HG03432 (cell line): ENCODE results near the gene GNB1L.
"Not testable (repeated sequence)": the region's sequence is repeated elsewhere in the genome, so short reads cannot be mapped to it uniquely, and the experiment has no call there.

Experiments used
- ATAC-seq: cut with Tn5 transposase; IDR thresholded peaks from one replicate; pipeline ENCODE4 v1.9.1; 2021; ENCODE audit warnings: mild to moderate bottlenecking, moderate library complexity; ENCODE audit not compliant: unreplicated experiment

The GNB1L gene

DNA sequence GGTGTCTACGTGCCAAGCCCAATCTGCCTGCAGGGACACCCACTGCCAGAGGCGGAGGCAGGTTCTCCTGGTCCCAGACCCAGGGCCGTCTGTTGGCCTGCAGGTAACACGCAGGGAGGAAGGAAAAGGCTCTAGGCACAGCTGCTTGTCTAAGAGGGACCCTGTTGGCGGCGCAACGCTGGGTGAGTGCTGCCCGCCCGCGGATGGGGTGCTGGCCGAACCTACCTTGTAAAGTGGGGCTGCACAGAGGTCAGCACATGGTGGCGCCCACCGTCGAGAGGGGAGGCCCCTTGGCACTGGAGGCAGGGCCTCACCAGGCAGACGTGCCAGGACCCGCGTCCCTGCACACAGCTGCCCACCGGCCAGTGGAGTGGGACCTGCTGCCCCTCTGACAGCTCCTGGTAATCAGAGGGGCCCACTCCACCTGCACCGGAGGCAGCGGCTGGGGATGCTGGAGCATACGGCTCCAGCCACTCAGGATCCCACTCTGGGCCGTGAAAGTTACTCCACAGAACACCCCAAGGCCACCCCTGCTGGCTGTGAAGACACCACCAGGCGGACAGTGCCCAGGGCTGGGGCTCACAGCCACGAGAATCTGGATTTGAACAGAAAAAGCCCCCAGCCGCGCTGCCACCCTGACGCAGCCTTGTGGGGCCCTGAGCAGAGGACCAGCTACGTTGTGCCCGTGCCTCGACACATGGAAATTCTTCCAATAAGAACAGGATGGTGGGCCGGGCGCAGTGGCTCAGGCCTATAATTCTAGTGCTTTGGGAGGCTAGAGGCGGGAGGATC, 70.1 kb downstream of the GNB1L start:
- ATAC-seq: no peak

- ATAC-seq: no peak
These were observed 70.9 kb downstream of the GNB1L start for GRCh38 chr22:19783586-19784383.

DNA sequence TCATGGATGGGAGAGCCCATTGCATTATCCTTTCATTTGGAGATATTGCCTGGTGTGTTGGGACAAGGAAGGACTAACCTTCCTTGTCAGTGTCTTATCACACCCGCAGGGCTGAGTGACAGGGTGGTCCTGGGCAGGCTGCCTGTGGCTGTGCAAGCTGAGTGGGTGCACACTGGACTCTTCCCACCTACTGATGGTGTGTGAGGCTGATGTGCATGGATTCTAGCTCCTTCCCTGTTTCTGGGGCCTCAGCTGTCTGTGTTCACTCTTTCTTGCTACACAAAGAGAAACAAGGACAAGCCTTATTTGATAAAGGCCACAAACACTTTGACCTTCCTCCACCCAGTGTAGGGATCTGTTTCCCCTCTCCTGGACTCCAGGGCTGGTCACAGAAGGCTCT, 72.1 kb downstream of the GNB1L start:
- ATAC-seq: no peak

- no peak for ATAC-seq
These were observed 74.9 kb downstream of the GNB1L start for GRCh38 chr22:19779685-19780268.

- ATAC-seq: no peak
These were observed 75.7 kb downstream of the GNB1L start for GRCh38 chr22:19779011-19779421.

DNA sequence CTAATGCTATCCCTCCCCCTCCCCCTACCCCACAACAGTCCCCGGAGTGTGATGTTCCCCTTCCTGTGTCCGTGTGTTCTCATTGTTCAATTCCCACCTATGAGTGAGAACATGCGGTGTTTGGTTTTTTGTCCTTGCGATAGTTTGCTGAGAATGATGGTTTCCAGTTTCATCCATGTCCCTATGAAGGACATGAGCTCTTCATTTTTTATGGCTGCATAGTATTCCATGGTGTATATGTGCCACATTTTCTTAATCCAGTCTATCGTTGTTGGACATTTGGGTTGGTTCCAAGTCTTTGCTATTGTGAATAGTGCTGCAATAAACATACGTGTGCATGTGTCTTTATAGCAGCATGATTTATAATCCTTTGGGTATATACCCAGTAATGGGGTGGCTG, 77.5 kb downstream of the GNB1L start:
- ATAC-seq: not testable (repeated sequence)

GRCh38 chr22:19776433-19777031, 78.1 kb downstream of the GNB1L start:
- no peak for ATAC-seq

DNA sequence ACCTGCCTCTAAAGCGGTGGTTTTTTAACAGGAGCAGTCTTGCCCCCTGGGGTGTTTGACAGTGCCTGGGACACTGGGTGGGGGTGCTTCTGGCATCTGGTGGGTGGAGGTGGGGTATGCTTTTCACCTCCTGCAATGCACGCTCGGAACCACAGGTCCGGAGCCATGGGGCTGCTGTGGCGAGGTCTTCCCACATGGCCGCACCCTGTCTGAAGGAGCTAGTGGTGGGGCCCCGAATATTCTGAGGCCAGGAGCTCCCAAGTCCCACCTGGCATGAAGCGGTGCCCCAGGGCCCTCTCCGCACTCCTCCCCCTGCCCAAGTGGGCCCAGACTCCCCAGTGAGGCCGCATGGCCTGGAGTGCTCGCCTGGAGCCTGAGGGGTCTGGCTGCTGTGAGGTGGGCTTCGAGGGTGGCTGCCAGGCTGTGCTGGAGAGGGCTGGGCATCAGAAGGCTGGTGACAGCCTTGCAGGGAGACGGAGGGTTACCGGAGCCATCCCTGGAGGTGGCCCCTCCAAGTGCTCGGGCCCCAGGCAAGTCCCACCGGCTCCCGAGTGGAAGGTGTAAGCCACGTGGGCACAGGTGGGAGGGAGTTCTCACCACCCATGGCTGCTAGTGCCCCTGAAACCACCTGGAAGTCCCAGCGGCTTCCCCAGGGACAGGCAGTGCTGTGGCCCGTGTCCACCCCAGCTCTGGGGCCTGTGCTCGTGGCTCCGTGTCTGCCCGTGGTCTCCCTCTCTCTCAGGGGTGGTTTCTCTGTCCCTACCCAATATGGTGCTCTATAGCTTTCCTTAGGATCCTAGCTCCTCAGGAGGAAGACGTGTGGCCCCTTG, 79.0 kb downstream of the GNB1L start:
- ATAC-seq: no peak

DNA sequence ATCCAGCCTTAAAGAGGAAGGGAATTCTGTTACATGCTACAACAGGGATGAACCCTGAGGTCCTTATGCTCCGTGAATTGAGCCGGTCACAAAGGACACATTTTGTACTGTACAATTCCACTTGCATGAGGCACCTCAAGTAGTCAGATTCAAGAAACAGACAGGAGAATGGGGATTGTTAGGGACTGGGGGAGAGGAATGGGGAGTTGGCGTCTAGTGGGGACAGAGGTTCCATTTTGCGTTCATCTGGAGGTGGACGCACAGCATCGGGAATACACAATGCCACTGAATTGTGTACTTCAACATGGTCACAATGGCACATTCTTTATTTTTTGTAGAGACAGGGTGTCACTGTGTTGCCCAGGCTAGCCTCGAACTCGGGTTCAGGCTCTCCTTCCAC, 80.0 kb downstream of the GNB1L start:
- ATAC-seq: no peak

DNA sequence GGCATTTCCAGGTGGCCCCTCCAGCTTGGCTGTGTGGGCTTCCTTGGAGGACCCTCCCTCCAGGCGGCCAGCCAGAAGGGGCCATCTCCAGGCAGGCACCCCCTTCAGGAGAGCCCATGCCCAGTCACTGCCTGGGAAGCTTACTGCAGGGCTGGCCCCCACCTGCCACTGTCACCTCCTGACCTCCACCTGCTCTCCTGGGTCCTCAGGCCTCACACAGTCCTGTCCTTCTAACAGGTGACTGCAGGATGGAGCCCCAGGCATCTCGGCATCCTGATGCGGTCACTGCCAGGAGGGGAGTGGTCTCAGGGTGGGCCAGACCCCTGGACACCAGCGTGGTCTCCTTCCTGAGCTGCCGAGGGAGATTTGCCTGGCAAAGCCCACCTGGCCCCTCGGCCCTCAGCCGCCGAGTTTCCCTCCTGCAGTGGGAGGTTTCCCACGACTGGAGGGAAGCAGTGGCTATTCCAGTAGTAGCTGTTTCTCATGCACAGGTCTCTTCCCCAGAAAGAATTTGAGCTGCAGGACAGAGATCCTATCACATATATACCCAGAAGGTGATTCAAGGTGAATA, 81.1 kb downstream of the GNB1L start:
- no peak for ATAC-seq

DNA sequence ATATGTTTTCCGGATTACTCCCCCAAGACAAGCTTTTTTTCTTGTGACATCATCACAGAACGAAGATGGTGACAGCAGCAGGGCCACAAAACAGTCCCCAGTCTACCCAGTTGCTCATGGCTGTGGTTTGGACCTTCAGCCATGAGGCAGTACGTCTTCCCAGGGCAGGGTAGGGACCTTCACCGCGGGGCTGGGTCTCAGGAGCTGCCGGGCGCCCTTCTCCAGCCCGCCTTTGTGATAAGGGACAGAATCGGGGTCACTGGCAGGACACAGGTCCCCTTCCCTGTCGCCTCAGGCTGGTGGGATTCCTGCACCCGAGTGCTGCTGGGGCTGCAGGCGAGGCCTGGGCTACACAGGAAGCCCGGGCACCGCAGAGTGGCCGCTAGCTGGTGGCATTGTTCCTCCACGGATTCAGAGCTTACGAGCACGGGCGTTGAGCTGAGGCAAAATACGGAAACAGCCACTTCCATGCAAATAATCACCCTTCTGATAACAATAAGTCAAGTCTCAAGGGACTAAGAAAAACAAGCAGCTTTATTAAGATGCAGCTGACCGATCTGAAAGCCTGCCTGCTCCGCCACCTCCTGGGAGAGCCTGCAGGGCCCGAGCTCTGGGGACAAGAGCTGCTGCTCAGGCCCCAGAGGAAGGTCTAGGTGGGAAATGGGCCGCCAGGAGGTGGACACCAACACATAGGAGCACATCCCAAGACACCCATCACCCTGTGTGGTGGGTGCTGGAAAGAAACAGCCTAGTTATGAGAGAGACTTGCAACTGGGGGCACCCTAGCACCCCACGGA, 81.8 kb downstream of the GNB1L start:
- peak; percentile 74 for ATAC-seq

DNA sequence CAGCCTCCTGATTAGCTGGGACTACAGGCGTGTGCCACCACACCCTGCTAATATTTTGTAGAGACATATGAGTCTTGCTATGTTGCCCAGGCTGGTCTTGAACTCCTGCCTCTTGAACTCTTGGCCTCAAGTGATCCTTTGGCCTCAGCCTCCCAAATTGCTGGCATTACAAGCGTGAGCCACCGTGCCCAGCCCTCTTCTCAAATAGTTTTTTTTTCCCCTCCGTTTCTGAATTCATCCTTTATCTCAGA, 82.3 kb downstream of the GNB1L start:
- no peak for ATAC-seq

DNA sequence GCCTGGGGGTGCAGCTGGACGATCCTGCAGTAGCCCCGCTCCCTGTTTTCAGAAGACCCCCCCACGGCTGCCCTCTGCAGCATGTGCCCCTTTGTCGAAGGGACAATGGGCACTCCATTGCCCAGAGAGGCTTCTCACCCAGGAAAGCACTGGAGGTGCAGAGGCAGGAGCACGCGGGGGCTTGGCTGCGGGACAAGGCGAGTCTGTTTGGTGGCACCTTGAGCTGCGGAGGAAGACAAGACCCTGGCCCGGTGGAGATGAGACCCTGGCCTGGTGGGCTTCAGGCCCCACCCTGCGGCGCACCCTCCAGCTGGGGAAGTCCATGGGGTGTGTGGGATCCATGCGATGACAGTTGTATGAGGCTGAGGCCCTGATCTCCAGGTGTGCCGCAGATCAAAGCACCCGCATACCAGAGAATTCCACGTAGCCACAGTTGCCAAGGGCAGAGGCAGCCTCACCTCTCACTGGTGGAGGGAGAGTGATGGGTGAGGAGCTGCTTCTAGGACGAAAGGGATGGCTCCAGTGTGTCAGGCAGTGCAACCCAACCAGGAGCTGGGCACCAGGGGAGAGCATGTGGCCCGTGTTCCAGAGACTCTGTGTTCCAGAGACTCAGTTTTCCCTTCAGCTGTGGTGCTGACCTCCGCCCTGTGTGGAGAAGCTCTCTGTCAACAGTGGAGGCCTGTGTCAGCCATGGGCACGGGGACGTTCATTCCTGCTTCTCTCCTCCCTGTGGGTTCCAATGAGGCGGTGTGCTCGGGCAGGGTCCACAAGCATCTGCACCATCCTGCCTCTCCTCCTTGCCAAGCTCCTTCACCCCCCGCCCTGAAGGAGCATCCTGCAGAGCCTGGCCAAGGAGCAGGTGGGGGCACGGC, 84.1 kb downstream of the GNB1L start:
- no peak for ATAC-seq

DNA sequence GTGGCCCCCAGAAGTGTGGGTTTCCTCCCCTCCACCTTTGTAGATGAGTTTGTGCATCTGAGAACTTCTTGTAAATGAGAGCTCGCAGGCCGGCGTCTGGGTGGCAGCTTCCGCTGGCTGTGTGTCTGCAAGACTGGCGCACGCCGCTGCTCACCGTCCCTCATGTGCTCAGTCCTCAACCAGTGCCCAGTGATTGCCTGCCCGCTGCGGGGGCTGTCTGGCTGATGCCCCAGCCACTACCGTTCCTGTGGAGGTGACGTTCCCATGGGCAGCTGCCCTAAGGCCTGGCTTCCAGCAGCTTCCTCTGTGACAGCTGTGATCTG, 85.3 kb downstream of the GNB1L start:
- ATAC-seq: no peak

DNA sequence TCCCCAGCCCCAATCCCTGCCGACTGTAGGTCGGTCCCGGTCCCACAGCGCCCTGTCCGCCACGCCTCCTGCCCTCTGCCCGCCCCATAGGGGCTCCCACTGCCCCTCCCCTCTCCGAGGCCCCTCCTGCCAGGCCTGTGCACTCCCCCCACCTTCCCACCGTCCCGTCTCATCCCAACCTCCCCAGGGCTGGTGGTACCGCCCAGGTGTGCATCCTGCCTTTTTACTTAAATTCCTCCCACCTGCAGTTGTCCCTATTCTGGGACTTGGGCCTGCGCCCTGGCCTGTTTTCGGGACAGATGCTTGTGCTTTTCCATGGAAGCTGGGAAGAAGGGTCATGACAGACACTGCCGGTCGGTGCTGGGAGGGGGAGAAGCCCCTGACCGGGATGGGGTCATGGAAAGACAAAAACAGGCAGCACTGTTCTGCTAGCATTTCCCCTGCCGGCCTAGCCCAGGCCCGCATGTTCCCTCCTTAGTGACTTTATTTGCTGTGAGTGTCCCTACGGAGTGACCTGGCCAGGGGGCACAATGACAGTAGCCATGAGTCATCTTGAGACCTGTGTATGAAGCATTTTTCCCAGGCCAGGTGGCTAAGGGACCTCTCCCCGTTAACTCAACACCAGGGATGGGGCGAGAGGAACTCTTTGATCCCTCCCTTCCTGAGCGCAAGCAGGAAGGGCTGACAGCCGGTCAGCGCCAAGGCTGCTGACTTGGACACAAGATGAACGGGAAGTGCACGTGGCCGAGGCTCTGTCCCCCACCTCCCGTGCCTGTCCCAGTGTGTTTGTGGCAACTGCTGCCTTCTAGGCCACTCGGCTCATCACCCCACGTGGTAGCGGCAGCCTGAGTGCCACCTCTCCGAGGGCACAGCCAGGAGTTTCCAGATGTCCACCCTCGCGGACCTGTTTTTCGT, 87.0 kb downstream of the GNB1L start:
- ATAC-seq: no peak

DNA sequence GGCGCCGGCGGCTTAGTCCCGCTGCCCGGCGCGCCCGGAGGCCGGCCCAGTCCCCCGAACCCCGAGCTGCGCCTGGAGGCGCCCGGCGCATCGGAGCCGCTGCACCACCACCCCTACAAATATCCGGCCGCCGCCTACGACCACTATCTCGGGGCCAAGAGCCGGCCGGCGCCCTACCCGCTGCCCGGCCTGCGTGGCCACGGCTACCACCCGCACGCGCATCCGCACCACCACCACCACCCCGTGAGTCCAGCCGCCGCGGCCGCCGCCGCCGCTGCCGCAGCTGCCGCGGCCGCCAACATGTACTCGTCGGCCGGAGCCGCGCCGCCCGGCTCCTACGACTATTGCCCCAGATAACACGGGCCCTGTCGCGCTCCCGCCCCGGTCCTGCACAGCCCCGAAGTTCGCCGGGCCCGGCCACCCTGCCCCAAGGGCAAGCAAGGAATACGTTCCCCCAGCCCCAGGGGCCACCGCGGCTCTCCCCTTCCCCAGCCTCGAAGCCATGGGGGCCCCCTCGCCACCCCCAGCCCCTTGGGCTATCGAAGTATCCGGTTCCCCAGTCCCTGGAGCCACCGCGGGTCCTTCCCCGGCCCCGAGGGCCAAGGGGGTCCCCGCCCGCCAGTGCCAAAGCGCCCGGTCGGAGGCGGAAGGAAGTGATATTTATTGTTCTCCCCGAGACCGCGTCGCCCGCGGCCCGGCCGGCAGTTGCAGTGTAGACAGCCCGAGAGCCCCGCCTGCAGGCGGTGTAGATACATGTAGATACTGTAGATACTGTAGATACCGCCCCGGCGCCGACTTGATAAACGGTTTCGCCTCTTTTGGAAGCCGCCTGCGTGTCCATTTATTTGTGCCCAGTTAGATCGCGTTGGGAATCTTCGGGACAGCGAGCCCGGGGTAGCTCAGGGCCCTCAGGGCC, 87.9 kb downstream of the GNB1L start:
- ATAC-seq: no peak

DNA sequence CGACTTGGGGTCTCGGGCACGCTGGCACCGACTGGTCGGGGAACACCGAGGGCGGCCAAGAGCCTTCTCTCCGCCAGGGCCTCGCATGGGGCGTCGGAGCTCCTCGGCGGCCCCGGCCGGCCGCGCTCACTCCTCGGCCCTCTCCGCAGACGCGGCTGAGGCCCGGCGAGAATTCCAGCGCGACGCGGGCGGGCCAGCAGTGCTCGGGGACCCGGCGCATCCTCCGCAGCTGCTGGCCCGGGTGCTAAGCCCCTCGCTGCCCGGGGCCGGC, 88.5 kb downstream of the GNB1L start:
- no peak for ATAC-seq
